CD4-positive, alpha-beta T cell treated with Interleukin-6 for 4 hours (primary cell): Measurements from ENCODE around the gene PURA.

Experiments used
- DNase-seq: peaks from one replicate; pipeline ENCODE4 v3.0.0-alpha.2; 2020; ENCODE audit warnings: mixed read lengths

The PURA gene

GRCh38 chr5:140165101-140165922, 51.4 kb downstream of the PURA start:
- DNase-seq: no peak

GRCh38 chr5:140165923-140166270, 52.0 kb downstream of the PURA start:
- DNase-seq: no peak

- no peak for DNase-seq
Observed at GRCh38 chr5:140166911-140167310, 53.0 kb downstream of the PURA start.

GRCh38 chr5:140168371-140168770, 54.5 kb downstream of the PURA start:
- DNase-seq: no peak

- no peak for DNase-seq
Observed at GRCh38 chr5:140169410-140169809, 55.5 kb downstream of the PURA start.

- no peak for DNase-seq
Observed at GRCh38 chr5:140172483-140172882, 58.6 kb downstream of the PURA start.

DNA sequence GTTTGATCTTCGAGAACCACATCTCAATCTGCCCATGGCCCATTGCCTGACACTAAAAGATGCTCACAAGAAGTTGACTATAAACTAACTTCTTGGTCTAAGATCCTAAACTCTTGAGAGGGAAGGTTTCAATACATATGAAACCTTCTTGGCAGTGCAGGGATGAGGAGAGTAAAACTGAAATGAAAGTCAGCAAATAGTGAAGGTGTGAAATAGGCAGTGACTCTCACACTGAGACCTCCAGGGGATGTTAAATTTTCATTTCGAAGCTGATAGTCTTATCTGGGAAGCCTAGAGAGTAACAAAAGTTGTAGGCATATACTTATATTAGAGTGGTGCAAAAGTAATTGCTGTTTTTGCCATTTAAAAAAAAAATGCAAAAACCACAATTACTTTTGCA, 60.1 kb downstream of the PURA start:
- DNase-seq: no peak

GRCh38 chr5:140174465-140175366, 60.8 kb downstream of the PURA start, which contains the start of gene CYSTM1:
TSS of gene CYSTM1 (plus strand) at chr5:140175188. CDS start at chr5:140194466, 19,278 bp downstream.
- peak; percentile 97 for DNase-seq
